ENCODE measurements around the gene MIGA2.

The MIGA2 gene

DNA sequence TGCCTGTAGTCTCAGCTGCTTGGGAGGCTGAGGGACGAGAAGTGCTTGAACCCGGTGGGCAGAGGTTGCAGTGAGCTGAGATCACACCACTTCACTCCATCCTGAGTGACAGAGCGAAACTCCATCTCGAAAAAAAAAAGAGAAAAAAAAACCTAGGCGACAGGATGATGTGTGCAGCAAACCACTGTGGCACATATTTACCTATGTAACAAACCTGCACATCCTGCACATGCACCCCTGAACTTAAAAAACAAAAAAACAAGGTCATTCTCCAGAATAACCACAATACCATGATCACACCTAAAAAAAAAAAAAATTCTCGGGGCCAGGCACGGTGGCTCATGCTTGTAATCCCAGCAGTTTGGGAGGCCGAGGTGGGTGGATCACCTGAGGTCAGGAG lies 37.0 kb downstream of the MIGA2 start:
- no peak for DNase-seq (ENCODE audit: low read depth in 2 of 2)

DNA sequence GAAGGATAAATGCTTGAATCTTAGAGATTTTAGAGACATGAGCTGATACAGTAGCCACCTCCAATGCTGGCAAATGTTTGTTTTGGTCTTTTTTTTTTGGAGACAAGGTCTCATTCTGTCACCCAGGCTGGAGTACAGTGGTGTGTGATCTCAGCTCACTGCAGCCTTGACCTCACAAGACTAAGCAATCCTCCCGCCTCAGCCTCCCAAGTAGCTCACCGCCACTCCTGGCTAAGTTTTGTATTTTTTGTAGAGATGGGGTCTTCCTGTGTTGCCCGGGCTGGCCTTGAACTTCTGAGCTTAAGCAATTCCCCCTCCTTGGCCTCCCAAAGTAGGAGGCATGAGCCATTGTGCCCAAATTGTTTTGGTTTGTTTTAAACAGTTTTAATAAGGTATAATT lies 37.7 kb downstream of the MIGA2 start:
- no peak for DNase-seq (ENCODE audit: low read depth in 2 of 2)

DNA sequence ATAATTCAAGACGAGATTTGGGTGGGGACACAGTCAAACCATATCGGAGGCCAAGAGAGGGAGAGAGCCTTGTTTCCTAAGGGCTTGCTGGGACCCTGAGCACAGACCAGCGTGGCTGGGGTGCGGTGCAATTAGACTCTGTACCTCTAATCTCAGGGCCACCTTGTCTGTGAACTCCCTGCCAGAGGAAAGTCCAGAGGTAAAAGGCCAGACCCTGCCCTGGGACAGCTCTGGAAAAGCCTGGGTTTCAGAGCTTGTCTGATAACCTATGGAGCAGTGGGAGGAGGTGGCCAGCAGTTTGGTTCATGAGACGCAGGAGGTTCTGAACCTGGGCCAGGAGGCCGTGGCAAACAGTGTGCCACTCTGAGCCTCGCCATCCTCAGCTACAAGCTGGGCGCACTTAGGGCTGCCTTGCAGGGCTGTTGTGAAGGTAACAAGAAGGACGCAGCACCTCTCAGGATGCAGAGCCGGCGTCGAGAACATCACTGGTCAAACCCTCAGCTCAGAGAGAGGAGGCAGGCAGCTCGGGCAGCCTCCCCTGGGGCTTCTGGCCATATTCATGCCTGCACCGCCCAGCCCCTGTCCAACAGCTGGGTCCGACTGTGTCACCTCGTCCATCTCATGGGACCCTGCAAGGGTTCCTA lies 39.7 kb downstream of the MIGA2 start:
- no peak for DNase-seq (ENCODE audit: low read depth in 2 of 2)

DNA sequence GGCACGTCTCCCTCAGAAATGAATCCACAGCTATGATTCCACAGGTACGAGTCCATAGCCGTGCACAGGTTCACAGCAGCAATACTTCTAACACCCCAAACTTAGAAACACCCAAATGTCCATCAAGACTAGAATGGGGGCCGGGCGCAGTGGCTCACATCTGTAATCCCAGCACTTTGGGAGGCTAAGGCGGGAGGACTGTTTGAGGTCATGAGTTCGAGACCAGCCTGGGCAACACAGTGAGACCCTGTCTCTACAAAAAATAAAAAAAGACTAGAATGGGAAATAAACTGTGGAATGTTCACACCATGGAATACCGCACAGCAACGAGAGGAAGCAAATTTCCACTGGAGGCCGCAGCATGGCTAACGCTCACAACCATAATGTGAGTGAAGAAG lies 40.2 kb downstream of the MIGA2 start:
- DNase-seq (ENCODE audit: low read depth in 2 of 2): no peak

DNA sequence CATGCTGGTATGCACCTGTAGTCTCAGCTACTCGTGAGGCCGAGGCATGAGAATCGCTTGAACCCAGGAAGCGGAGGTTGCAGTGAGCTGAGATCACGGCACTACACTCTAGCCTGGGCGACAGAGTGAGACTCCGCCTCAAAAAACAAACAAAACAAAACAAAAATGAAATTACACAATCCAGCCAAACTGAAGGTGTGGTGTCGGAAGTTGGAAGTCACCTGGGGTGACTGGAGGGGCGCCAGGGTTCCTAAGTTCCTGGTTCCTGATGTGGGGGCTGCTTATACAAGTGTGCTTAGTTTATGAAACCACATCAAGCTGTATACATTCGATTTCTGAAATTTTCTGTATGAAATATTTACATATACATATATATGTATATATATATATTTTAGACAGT lies 40.8 kb downstream of the MIGA2 start:
- no peak for DNase-seq (ENCODE audit: low read depth in 2 of 2)

DNA sequence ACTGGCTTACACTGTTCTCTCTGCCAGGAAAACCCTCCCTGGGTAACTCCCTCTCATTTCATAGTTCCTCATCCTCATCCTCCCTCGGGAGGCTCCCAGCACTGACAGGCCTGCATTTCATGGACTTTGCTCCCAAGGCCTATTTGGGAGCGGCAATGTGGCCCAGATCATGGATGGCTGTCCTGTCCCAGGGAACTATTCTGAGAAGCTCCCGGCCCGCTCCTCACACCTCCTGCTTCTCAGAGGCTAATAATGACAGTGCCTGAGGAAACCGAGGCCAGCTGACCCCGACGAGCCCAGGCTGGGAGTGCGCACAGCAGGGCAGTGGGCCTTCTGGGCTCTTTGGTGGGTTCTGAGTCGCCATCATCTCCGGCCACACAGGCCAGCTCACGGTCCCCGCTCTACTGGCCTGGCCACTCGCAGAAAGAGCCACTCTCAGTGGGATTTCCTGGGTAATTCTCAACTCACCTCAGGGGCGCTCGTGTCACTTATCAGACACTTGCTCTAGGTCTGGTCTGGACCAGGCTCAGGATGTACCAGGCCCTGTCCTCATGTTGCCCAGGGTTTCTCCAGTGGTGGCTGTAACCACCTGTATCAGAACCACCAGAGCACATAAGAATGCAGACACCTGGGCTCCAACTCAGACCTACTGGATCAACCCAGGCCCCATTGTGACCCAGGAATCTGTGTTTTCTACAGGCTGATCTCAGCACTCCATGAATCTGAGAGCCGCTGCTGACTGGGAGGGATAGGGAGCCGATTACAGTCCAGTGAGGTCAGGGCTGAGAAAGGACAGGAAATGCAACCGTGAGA lies 42.5 kb downstream of the MIGA2 start:
- DNase-seq (ENCODE audit: low read depth in 2 of 2): no peak

DNA sequence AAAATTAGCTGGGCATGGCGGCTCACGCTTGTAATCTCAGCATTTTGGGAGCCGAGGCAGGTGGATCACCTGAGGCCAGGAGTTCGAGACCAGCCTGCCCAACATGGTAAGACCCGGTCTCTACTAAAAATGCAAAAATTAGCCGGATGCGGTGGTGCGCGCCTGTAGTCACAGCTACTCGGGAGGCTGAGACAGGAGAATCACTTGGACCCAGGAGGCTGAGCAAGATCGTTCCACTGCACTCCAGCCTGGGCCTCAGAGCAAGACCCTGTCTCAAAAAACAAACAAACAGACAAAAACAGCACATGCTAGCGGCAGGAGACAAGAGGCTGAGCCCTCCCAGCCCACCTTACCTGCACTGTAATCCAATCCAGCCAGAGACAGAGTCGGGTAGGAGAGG lies 43.4 kb downstream of the MIGA2 start:
- no peak for DNase-seq (ENCODE audit: low read depth in 2 of 2)

DNA sequence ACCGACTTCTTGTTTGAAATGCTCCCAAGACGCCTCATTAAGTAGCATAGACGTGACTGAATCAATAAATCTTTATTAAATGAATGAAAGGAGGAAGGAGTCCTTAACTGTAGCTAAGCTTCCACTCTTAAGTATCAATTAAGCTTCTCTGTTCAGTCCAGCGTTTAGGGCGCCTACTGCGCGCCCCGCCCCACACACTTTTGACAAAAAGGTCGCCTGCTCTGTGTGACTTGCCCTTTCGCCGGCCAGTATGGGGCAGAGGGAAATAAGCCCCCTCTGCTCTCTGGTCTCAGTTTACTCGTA lies 43.8 kb downstream of the MIGA2 start:
- DNase-seq (ENCODE audit: low read depth in 2 of 2): no peak

DNA sequence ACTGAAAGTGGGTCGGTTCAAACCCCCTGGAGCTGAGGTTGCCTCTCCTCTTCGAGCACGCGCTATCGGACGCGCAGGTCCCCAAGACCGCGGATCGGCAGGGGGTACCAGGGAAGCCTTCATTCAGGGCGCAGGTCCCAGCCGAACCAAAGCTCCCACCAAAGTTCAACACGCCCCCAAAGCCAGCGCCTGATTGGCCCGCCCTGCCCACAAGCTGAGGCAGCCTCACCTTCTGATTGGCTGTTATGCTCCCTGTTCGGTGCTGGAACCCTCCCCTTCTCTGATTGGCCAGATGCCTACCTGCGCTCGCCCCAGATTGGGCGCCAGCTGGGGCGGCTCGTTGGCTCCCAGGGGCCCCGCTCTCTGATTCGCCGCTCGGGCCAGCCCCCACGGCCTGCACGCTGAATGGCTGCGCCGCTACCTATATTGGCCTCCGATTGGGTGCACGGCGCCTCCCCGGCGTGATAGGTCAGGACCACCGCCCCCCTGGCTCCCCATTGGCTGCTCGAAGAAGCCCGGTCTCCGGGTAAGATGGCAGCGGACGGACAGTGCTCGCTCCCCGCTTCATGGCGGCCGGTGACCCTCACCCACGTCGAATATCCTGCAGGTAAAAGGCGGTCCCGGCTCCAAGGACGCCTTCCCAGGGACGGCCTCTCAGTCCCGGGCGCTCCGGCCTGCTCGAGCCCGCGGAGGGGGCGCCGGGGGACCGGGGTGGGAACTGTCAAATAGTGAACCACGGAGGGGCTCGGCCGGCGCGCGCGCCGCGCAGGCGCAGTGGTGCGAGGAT lies 44.4 kb downstream of the MIGA2 start, which contains the start of gene DOLPP1:
DOLPP1 (plus strand) TSS at position 511 of the 787 bp plus-strand sequence; CDS start at position 532, 21 bp downstream.
- peak; percentile 96 to 97 for DNase-seq (ENCODE audit: low read depth in 2 of 2)

DNA sequence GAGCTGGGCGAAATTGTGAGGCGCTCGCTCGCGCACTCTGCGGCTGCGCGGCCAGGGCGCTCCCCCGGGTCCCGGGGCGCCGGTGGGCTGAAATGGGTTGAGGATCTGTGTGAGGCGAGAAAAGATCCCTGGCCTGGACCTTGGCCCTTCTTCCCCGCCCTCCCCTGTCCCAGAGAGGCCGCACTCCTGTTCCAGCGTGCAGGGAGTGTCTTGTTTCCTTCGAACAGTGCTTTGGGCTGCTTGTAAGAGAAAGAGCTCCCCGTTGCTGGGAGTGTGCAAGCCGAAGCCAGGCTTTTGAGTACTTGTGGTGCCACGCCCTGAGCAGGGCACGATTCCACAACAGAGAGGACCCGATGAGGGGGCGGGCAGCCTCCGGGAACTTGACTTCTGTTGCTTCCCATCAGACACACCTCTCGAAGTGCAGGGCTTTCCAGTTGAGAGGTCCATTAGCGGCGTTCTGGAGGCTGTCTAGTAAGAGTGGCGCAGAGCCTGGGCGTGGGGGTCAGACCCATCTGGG lies 45.0 kb downstream of the MIGA2 start:
- DNase-seq (ENCODE audit: low read depth in 2 of 2): no peak

DNA sequence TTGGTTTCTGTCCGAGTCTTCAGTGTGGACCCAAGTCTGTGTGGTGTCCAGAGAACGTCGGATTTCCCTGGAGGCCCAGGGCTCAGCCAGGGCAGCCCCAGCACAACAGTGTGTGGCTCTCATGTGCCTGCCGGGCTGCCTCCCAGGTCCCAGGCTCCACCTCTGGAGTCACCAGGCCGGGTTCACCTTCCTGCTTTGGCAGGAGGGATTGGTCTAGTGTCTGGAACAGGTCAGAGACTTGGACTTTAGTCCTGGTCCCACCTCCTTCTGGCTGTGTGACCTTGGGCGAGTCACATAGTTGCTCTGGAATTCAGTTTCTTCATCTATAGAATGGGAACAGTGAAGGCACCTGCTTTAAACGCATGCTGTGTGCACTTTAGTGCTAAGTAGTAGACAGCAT lies 47.7 kb downstream of the MIGA2 start:
- DNase-seq (ENCODE audit: low read depth in 2 of 2): no peak

DNA sequence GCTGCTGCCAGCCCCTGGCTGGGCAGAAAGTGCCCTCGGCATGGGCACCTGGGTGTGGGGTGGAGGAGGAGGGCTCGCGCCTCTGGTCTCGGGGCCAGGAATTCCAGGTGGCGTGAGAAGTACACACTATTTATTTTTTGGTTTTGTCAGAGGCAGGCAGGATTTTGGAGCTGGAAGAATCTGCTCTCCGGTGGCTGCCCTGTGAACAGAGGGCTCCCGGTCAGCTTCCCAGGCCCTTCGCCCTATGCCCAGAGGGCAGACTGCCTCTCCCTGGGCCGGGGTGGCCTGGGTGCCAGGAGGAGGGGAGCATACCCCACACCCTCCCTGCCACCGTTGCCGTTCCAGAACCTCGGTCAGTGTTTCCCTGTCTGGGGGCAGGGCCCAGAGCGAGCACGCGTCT lies 52.8 kb downstream of the MIGA2 start:
- no peak for DNase-seq (ENCODE audit: low read depth in 2 of 2)

DNA sequence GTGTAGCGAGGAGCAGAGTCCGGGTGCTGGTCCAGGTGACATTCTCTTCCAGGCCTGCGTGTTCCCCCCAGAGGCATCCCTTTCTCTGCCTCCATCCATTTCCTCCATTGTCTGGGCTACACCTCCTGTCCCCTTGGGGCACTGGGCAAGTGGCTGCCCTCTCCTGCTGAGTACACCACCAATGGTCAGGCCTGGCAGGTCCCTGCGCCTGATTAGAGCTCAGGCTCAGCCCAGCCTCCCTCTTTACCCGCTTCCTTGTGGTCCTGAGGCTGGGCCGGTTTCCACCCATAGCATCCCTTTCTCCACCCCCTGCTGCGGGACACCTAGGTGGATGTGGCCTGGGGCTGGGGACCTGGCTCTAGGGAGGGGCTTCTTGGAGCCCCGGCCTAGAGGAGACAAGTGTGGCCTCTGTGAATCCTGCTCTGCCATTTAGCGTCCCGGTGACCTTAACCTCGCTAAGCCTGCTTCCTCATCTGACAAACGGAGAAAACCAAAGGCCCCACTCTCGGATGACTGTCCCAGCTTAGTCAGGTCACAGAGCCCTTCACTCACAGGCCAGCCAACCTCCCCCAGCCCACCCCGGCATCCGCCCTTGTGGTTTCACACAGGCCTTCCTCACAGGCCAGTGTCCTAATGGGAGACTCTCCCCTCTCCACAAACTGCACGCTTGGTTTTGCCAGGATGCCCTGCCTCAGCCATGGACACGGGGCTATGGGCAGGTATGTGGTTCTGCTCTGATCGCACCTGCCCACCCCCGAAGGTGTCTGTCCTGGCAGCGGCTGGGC lies 57.4 kb downstream of the MIGA2 start:
- DNase-seq (ENCODE audit: low read depth in 2 of 2): no peak

DNA sequence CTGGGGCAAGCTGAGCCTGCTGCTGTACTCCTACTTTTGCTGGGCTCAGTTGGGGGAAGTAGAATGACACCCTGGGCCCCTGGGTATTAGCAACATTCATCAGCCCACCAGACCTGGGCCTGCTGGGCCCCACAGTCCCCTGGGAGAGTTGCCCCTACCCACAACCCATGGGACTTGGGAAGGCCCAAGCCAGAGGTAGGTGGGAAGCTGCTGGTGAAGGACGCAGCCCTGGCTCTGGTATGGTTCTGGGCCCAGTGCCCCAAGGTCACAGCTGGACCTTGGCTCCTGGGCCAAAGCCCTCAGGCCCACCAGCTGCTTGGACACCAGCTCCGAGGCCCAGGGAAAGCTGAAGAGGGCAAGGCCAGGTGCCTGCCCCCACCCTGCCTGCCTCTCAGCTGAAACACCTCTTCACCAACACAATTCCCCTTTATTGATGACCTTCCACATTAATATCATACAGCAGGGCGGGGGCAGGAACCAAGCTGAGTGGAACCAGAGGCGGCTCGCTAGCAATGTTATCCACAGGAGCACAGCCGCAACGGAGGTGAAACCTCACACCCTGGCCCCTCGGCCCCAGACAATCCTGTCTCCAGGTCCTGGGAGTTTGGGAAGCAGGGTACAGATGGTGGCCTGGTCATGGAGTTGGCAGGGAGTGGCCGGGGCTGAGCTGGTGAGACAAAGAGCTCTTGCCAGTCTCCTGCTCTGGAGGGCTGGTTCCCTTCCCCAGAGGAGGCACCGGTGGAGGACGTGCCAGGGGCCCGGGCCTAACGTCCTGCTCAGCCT lies 58.2 kb downstream of the MIGA2 start:
- no peak for DNase-seq (ENCODE audit: low read depth in 2 of 2)

DNA sequence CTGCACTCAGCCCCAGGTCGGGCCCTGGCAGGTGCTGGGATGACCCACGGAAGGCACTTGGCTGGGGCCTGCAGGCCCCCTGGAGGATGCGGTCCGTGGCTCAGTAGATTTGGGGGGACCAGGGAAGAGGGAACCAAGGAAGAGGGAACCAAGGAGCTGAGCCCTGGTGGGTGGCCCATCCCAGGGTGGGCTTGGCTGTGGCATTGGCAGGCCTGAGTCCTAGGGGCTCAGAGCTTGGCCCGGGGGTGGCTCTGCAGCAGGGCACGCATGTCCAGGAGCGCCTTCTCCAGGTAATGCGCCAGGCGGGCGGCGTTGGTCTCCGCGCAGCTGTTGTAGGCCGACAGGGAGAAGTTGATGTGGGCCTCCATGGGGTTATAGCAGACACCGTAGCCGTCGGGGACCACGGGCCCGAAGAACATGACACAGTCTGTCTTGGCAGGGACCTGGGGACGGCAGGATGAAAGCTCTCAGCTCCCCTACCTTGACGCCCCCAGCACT lies 58.8 kb downstream of the MIGA2 start:
- no peak for DNase-seq (ENCODE audit: low read depth in 2 of 2)

DNA sequence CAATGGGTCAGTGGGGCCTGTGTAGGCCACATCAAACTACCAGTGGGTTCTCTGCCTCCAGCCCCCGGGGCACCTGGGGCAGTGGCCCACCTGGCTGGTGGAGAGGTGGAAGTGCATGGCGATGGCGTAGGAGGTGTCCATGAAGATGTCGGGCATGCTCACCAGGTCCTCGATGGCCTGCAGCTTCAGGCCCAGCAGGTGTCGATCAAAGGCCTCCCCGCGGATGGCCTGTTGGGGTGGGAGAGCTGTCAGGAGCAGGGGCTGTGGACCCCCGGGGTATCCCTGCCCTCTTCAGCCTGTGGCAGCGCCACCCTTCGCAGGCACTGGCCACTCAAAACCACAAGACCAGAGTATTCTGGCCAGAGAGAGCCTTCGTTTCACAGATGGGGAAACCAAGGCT lies 59.5 kb downstream of the MIGA2 start:
- no peak for DNase-seq (ENCODE audit: low read depth in 2 of 2)

DNA sequence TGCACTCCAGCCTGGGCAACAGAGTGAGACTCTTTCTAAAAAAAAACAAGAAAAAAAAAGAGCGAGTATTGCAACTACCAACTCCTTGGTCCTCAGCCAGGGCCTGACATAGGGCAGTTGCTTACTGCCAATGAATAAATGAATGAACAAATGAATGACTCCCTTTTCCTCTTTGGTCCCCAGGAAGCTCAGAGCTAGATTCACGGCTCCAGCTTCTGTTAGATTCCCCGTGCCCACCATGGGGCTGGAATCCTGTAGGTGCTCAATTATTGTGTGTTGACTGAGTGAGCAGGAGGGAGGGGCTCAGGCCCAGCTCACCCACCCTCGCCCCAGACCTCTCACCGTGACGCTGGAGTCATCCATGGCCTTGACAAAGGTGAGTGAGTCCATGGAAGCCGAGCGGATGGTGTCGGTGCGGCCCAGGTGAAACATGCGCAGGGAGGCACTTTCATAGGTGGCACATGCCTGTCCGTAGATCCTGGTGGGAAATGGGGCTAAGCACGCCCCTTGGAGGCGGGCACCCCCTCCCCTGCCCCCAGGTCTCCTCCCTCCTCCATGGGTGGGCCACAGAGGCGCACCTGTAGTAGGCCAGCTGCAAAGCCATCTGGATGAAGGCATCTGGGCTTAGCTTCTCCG lies 61.4 kb downstream of the MIGA2 start:
- no peak for DNase-seq (ENCODE audit: low read depth in 2 of 2)

DNA sequence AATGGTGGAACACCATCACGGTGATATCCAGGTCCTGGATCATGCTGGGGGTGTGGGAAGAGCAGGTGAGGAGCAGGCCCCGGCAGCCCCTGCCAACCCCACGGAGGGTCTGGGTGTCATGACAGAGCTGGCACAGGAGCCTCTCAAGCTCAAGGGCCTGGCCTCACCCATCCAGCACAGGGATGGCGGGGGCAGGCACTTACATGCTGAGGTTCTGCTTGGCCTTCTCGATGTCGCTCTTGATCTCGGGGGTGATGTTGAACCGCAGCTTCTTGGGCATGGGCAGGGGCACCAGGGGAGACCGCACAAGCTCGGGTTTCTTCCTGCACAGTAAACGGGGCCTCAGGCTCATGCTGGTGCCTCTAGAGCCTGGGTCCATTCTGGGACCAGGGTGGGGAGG lies 61.9 kb downstream of the MIGA2 start:
- DNase-seq (ENCODE audit: low read depth in 2 of 2): no peak

DNA sequence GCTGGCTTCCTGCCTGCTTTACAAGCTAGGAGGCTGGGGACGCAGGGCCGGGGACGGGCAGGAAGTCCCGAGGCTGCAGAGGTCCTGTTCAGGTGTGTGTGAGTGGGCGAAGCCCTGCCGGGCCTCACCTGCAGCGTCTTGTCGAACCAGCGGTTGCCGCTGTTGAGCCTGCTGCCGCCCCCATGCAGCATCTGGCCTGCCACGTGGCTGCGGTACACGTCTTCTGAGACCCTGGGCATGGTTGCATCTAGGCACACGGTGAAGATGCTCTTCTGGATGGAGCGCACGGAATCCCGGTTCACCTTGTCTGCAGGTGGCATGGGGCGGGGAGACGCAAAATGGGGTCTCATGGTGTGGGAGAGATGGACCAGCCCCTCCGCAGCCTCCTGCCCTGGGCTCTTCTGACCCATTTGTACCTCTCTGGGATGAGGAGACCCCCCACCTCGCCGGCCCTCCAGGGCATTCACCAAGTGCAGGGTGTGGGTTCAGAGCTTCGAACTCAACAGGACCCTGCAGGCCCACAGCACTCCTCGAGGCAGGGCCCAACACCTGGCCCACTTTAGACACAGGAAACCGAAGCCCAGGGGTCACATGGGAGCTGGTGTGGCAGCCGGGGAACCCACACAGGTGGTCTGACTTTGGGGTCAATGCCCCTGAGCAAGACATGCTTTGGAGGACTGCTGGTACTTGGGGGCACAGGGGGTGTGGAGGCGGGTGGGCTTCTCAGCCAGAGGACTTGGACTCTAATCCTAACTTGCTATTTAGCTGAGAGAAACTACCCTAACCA lies 64.2 kb downstream of the MIGA2 start:
- no peak for DNase-seq (ENCODE audit: low read depth in 2 of 2)

DNA sequence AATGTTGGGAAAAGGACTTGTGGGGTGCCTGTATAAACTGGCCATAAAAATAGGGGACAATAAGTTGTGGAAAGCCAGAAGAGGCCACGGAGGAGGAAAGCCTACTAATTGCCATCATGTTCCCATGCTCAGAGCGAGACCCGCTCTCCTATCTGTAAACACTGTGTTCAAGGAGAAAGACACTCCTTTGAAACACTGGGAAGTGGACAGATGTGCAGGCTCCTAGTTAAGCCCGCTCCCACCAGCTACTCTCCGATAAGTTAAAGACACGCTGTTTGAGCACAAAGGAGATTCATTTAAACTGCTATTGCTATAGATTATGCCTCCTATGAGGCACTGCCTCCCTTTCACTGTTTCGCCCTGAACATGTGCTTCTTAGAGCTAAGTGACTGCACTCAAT lies 64.9 kb downstream of the MIGA2 start:
- DNase-seq (ENCODE audit: low read depth in 2 of 2): no peak

Data from activated CD4-positive, alpha-beta T cell treated with anti-CD3 and anti-CD28 coated beads for 24 hours (primary cell).